OCI-LY3 (cell line): ENCODE measurements around the gene GALNTL6.

ENCODE experiments used
- H2AFZ ChIP-seq: fragments of 200-600, 300-600 bp; shearing (Covaris generic); 2 replicates; pipeline ENCODE4 v1.6.0; 2014; ENCODE audit warnings: antibody characterized with exemption, low read depth, low read length
- H3K27ac ChIP-seq: fragments of 200-600, 300-600 bp; sonication (generic); 2 replicates; pipeline ENCODE4 v1.5.1; 2014; ENCODE audit warnings: mild to moderate bottlenecking, low read length, moderate library complexity, mixed read lengths
- H3K27me3 ChIP-seq: fragments of 200-600, 300-600 bp; sonication (generic); 2 replicates; pipeline ENCODE4 v1.6.1; 2014; ENCODE audit warnings: low read depth, low read length, mixed read lengths
- H3K36me3 ChIP-seq: fragments of 200-600, 300-600 bp; sonication (generic); replicated peaks from 2 replicates; pipeline ENCODE3; 2014; ENCODE audit warnings: low read depth, low read length, mixed read lengths
- H3K4me1 ChIP-seq: fragments of 300-600, 200-600 bp; sonication (generic); 2 replicates; pipeline ENCODE4 v1.6.1; 2014; ENCODE audit warnings: low read length, mixed read lengths
- H3K4me2 ChIP-seq: fragments of 200-600, 300-600 bp; sonication (generic); 2 replicates; pipeline ENCODE4 v1.6.1; 2014; ENCODE audit warnings: low read length, mixed read lengths
- H3K4me3 ChIP-seq: fragments of 300-600, 200-600 bp; sonication (generic); 2 replicates; pipeline ENCODE4 v1.5.1; 2014; ENCODE audit warnings: antibody characterized with exemption, mild to moderate bottlenecking, low read length, moderate library complexity
- H3K79me2 ChIP-seq: fragments of 300-600, 200-600 bp; shearing (Covaris generic); 2 replicates; pipeline ENCODE4 v1.6.1; 2014; ENCODE audit warnings: mild to moderate bottlenecking, low read length, mixed read lengths
- H3K9ac ChIP-seq: fragments of 300-600, 200-600 bp; shearing (Covaris generic); 2 replicates; pipeline ENCODE4 v1.6.0; 2014; ENCODE audit warnings: mild to moderate bottlenecking, low read length, moderate library complexity
- H3K9me3 ChIP-seq: fragments of 200-600, 300-600 bp; shearing (Covaris generic); 2 replicates; pipeline ENCODE4 v1.6.1; 2014; ENCODE audit warnings: low read length, mixed read lengths; ENCODE audit not compliant: insufficient read depth
- H4K20me1 ChIP-seq: fragments of 200-600, 300-600 bp; sonication (generic); 2 replicates; pipeline ENCODE4 v1.6.1; 2016; ENCODE audit warnings: low read length, mixed read lengths; ENCODE audit not compliant: insufficient read depth
- EZH2phosphoT487 ChIP-seq: fragments of 200-600 bp; shearing (Covaris generic); IDR thresholded peaks from 2 replicates; pipeline ENCODE4 v1.6.1; 2018; ENCODE audit warnings: antibody characterized with exemption, mixed run types, low read depth
- TF ChIP-seq, protein P1 (sequence below): fragments of 200-600, 300-600 bp; sonication (generic); IDR thresholded peaks from 2 replicates; pipeline ENCODE4 v1.5.1; 2014; ENCODE audit warnings: antibody characterized with exemption, low read length, low read depth

GALNTL6 gene

DNA sequence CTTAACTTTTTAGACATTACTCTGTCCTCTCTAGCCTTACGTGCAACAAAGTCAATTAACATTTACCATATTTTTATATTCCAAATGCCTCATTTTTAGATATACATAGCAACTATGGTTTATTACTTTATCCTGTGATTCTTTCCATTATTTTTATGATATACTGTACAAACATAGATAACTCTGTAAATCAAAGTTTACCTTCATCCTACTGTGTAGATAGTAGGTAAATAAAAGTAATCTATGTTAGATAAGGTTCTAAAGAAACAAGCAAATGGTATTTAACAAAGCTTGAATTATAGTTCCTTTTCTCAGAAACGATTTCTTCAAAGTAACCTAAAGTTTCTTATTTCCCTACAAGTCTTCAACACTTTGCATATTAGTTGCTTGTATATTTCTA is 350.0 kb downstream of the GALNTL6 start:
- no peaks in the 10 kb centered on the region for H3K9me3 ChIP-seq
- no peak overlapping the region for H3K27ac ChIP-seq
- H3K36me3 ChIP-seq: no peaks in the 10 kb centered on the region
- no peak overlapping the region for H2AFZ ChIP-seq
- no peaks in the 10 kb centered on the region for H4K20me1 ChIP-seq
- H3K79me2 ChIP-seq: no peaks in the 10 kb centered on the region
- H3K9ac ChIP-seq: no peak overlapping the region
- no peak overlapping the region for H3K4me2 ChIP-seq
- TF ChIP-seq EZH2phosphoT487: no peak
- TF ChIP-seq, protein P1, sequence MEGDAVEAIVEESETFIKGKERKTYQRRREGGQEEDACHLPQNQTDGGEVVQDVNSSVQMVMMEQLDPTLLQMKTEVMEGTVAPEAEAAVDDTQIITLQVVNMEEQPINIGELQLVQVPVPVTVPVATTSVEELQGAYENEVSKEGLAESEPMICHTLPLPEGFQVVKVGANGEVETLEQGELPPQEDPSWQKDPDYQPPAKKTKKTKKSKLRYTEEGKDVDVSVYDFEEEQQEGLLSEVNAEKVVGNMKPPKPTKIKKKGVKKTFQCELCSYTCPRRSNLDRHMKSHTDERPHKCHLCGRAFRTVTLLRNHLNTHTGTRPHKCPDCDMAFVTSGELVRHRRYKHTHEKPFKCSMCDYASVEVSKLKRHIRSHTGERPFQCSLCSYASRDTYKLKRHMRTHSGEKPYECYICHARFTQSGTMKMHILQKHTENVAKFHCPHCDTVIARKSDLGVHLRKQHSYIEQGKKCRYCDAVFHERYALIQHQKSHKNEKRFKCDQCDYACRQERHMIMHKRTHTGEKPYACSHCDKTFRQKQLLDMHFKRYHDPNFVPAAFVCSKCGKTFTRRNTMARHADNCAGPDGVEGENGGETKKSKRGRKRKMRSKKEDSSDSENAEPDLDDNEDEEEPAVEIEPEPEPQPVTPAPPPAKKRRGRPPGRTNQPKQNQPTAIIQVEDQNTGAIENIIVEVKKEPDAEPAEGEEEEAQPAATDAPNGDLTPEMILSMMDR: no peak
- no peaks in the 10 kb centered on the region for H3K4me1 ChIP-seq
- H3K27me3 ChIP-seq: no peaks in the 10 kb centered on the region
- H3K4me3 ChIP-seq: no peak overlapping the region

- H3K4me1 ChIP-seq: no peaks in the 10 kb centered on the region
- no peaks in the 10 kb centered on the region for H3K27me3 ChIP-seq
- H2AFZ ChIP-seq: no peak overlapping the region
- H3K9ac ChIP-seq: no peak overlapping the region
- TF ChIP-seq, protein P1: no peak
- TF ChIP-seq EZH2phosphoT487: no peak
- no peaks in the 10 kb centered on the region for H3K36me3 ChIP-seq
- no peaks in the 10 kb centered on the region for H4K20me1 ChIP-seq
- no peak overlapping the region for H3K4me2 ChIP-seq
- no peak overlapping the region for H3K4me3 ChIP-seq
- H3K79me2 ChIP-seq: no peaks in the 10 kb centered on the region
- H3K9me3 ChIP-seq: no peaks in the 10 kb centered on the region
- no peak overlapping the region for H3K27ac ChIP-seq
These were observed 355.7 kb downstream of the GALNTL6 start for GRCh38 chr4:172168888-172169287.

GRCh38 chr4:172169871-172170270 is 356.7 kb downstream of the GALNTL6 start:
- no peaks in the 10 kb centered on the region for H3K27me3 ChIP-seq
- H3K9ac ChIP-seq: no peak overlapping the region
- no peak overlapping the region for H3K4me3 ChIP-seq
- H3K36me3 ChIP-seq: no peaks in the 10 kb centered on the region
- no peaks in the 10 kb centered on the region for H3K9me3 ChIP-seq
- H3K4me1 ChIP-seq: no peaks in the 10 kb centered on the region
- H3K4me2 ChIP-seq: no peak overlapping the region
- H3K79me2 ChIP-seq: no peaks in the 10 kb centered on the region
- TF ChIP-seq, protein P1: no peak
- no peak for TF ChIP-seq EZH2phosphoT487
- no peak overlapping the region for H2AFZ ChIP-seq
- no peak overlapping the region for H3K27ac ChIP-seq
- no peaks in the 10 kb centered on the region for H4K20me1 ChIP-seq

DNA sequence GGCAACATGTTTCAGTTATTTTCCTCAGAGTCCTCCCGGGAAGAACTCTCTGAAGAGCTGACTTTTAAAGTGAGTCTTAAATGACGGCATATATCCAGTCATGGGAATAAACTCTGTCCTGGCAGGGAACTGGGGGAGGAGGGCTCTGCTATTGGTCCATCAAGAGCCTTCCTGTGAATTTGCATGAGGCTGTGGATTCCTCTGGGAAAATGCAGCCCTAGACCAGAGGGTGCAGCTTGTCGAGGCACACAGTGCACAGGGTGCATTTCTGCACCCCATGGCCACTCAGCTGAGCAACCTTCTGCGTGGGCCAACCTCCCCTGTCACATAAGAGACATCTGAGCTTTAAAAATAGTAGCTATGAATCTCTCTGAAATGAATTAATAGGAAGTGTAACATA is 360.0 kb downstream of the GALNTL6 start:
- H3K4me1 ChIP-seq: no peaks in the 10 kb centered on the region
- no peaks in the 10 kb centered on the region for H3K9me3 ChIP-seq
- no peaks in the 10 kb centered on the region for H3K36me3 ChIP-seq
- no peaks in the 10 kb centered on the region for H4K20me1 ChIP-seq
- H3K79me2 ChIP-seq: no peaks in the 10 kb centered on the region
- no peak overlapping the region for H3K4me3 ChIP-seq
- no peak overlapping the region for H2AFZ ChIP-seq
- no peak overlapping the region for H3K4me2 ChIP-seq
- TF ChIP-seq EZH2phosphoT487: no peak
- TF ChIP-seq, protein P1: no peak
- no peaks in the 10 kb centered on the region for H3K27me3 ChIP-seq
- no peak overlapping the region for H3K27ac ChIP-seq
- no peak overlapping the region for H3K9ac ChIP-seq
